UCSD-AML1 (cell line): Measurements from ENCODE around the gene ZKSCAN3.
"Not testable (repeated sequence)": the region's sequence is repeated elsewhere in the genome, so short reads cannot be mapped to it uniquely, and the experiment has no call there.

Source experiments
- DNase-seq: peaks from one replicate; lab custom pipeline; 2025; ENCODE audit not compliant: unreplicated experiment; lab: John Stamatoyannopoulos, UW

The ZKSCAN3 gene

DNA sequence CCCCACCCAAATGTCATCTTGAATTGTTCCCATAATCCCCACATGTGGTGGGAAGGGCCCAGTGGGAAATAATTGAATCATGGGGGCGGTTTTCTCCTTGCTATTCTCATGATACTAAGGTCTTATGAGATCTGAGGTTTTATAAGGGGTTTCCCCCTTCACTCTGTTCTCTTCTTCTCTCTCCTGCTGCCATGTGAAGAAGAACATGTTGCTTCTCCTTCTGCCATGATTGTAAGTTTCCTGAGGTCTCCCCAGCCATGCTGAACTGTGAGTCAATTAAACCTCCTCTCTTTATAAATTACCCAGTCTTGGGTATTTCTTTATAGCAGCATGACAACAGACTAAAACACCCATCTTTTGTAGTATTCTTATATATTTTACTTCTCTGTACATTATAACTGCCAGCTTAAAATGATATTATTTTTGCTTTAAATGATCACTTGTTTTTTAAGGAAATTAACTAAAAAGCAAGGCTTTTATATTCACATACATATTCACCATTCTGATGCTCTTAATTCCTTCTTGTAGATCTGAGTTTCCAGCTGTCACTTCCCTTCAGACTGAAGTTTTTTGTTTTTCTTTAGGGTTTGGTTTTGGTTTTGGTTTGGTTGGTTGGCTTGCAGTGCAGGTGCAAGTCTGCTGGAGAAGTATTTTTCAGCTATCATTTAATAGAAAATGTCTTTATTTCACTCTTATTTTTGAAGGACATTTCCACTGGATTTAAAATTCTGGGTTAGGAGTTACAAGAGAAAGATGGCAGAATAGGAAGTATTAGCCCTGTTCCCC lies 9.2 kb upstream of the ZKSCAN3 start:
- no peak for DNase-seq

DNA sequence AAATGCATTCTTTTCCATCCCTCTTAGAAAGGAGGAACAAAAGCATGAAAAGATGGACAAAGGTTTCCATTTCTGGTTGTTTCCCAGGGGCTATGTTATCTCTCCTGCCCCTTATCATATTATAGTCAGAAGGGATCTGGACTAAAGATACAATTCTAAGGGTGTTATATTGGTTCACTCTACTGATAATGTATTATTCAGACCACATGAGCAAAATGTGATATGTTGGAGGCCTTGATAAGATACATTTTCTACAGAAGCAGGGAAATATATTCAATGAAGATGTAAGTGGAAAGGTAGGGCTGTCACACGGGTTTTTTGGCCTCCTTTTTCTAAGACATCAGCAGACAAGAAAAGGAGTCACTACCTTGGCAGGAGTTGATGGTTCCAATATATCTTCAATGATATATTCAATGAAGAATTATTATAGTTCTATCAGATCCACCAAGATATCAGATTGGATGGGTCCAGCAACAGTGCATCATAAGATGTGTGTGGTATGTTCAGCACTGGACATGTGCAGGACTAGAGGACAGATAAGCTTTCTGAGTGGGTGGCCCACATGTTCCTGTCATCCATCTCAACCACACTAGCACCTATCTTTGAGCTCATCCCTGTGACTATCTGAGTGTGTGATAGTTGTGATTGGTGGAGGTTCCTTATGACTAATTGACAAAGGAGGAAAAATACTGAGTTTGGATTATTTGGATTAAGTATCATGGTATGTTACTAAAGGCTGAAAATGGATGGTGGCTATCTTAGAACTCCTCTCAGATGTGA lies 5.7 kb upstream of the ZKSCAN3 start:
- no peak for DNase-seq

DNA sequence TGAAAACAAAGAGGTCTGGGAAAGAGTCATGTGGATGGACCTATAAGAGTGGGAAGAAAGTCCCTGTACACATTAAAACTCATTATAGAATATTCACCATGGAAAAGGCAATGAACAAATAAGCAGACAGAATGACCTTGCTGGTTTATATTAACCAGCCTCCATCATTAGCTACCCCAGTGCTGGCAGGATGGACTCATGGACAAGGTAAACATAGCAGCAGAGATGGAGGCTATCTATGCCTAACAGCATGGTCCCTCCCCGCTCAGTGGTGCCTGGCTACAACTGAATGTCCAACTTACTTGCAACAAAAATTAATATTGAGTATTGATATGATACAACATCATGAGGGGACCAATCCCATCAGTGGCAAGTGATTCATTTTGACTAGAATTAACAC lies 4.5 kb upstream of the ZKSCAN3 start:
- DNase-seq, result no peak

DNA sequence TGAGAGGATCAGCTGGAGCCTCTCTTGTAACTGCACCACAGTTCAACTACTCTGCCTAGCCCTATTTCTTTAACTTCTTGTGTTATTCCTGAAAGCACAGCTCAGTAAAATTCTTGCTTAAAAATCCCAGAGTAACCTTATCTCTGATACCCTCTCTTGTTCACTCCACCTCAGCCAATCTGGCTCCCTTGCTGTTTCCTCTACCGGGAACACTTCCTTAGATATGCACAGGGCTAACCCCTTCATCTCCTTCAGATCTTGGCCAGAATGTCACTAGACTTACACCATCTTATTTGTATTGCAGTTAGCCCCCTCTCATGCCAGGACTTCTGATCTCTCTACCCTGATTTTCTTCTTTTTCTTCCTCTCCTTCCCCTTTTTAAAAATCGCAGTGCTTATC lies 2.6 kb upstream of the ZKSCAN3 start:
- DNase-seq, result no peak

DNA sequence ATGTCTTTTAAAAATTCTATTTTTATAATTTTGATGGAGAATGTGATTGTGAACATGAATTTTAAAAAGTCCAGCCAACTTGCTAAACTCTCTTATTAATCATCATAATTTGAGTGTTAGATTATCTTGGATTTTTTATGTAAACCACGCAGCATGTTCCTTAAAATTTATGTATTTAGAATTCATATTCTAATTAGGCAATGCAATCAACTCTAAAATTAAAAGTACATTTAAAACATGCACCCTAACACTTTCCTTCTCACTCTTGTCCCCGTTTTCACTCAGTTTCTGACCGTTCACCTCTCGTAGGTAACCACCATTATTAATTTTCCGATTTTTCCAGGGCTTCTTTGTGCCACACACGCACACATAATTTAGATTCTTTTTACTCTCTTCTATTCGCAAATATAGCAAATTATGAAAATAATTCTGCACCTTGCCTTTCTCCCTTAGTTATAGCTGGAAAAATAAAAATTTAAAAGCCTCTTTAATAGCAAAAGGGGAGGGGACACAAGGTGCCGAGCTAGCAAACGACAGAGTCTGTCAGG lies 329 bp upstream of the ZKSCAN3 start:
- no peak for DNase-seq

DNA sequence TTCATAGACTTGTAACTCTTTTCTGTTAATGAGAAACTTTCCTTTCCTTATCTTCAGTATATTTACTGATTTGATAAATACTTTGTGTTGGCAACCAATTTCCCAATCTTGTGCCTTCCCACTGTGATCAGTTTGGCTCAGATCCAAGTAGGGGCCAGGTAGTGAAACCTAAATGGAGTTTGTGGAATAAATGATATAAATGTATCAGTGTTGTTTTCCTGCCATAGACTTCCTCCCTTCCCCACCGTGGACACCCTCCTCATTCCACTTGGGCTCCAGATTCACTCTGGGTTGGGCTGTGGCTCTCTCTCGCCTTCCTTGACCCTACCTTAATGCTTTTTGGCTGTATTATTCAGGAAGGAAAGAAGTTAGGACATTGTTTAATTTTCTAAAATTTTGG lies 1.3 kb downstream of the ZKSCAN3 start:
- no peak for DNase-seq

DNA sequence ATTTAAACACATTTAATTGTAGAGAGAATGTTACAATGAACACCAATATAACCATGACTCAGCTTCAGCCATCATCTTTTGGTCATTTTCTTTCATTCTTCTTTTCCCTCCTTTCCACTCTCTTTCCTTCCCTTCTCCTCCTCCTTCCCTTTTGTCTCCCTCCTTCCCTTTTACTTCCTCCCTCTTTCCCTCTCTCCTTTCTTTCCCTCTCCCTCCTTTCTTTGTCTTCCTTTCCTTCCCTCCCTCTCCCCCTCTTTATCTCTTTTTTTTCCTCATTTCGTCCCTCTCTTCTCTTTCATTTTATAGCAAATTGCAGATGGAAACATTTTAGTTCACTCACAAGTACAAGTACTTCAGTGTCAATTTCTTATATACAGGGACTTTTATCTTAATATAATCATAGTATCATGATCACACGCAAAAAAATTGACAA lies 1.8 kb downstream of the ZKSCAN3 start:
- no peak for DNase-seq

DNA sequence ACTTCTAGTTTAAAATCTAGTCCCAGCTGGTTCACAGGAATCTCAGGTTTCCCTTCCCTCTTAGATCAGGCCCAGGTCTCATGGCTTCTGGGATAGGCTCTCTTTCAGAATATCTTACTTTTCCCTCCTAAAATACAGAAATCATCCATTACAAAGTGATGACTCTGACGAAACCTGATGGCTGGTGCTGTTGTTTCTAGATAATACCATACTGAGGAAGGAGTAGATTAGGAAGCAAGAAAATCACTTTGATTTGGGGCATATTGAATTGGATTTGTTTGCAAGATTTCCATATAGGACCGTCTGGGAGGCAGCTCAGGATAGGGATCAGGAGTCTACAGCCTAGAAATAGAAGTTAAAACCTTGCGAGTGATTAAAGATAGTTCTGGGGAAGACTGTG lies 3.6 kb downstream of the ZKSCAN3 start:
- no peak for DNase-seq

DNA sequence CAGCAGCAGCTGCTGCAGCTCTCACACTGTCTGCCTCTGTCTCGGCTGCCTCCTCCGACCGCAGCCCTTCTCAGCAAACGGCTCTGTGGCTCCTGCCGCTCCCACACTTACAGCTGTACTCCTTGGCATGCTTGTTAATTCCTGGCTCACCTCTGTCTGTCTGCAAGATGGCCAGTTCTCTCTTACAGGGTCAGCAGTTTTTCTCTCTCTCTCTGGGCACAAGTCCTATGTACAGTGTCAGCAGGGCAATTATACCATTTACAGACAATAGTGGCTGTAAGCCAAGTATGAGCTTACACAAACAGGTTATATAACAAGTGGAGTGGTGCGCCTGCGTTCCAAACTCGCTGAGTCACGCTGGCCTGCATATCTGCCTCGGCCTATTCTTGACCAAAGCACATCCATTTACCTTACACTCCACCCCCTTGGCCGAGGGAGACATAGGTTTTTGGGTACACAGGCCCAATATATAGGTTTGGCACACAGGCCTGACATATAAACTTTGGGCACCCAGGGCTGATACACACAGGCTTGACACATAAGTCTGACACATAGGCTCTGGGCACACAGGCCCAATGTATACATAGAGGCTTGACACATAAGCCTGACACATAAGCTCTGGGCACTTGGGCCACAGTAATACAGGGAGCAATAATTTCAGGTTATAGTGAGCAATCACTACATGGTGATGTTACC lies 4.4 kb downstream of the ZKSCAN3 start:
- no peak for DNase-seq

DNA sequence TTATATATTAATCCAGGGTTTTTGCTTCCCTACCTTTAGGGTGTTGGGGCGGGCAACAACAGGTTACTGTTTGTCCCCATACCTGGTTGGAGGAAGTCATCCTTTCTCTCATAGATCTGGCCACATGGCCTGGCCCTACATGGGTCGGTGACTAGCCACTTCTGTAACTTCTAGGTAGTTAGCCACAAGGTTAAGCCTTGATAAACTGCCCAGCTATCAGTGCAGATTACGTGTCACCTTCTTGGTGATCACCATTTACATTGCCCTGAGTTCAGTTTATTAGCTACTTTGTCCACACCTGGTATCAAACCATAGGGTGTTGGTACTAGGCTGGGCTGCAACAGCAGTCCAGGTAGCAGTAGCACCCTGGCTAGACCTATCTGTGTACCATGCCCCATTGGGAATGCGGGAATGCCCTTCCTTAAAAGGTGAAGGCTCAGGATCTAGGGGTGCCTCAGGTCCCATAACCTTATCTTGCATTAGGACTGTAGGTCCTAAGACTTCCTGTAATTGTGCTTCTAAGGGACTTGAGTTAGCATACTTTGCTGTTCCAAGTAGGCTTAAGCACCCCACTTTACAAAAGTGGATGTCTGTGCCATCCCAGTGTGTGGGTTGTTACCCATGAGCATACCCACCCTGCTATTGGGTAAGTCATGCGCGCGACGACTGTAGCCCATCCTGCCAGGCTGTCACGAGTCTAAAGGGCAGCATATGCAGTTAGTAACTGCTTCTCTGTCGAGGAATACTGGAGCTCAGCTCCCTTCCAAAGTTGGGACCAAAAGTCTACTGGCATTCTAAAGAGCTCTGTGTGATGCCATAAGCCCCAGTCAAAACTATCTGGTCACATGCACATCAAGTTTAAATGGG lies 5.2 kb downstream of the ZKSCAN3 start:
- peak; percentile 30 for DNase-seq

DNA sequence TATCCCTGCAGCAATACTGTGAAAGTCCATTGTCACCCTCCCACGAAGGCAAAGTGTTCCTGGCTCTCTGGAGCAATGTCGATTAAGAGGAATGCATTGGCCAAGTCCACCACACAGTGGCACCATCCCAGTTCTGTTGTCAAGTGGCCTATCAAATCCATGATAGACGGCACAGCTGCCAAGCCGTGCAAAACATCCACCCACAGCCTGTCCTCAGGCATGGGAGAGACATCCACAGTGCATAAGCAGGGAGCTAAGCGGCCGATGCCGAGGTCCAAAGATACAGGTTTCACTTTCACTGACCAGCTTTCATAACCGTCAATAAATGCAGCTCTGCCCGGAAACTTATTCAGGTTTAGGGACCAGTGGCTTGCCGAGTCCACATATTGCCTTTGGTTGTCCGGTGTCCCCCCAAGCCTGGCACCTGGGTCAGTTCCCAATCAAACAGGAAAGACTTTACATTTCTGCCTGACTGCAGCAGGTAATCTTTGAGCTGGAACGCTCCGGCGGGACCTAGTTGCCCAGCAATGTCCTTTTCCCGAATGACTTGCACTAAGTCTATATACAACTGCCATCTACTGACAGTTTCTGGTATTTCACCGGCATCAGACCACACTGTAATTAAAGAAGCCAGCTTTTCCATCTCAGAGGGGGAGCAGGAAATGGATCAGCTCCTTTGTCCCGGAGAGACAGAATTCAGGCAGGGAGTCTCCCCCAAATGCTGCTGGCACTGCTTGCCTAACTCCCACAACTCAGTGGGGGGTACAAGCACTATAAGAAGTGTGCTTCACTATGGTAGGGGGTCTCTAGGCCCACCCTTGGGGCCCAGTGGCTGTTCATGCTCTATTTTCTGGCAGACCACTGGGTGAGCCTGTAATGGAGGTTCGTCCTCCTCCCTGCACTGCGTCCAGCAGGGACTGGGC lies 6.3 kb downstream of the ZKSCAN3 start:
- DNase-seq, result peak; percentile 77

DNA sequence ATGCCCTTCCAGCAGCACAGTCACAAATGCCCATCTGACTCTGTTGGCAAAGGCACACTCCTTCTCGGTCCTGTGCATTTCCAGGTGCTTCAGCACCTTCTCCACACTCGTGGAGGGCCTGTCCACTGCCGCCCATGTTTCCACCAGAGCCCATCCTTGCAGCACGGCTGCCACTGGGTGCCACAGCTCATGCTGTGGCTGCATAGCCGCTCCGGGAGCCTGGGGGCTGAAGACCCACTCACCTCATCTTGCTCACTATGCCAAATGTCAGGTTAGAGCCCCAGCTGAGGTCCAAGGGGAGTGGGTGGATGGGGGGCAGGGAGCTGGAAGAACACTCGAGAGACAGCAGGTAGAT lies 6.9 kb downstream of the ZKSCAN3 start:
- DNase-seq, result no peak

DNA sequence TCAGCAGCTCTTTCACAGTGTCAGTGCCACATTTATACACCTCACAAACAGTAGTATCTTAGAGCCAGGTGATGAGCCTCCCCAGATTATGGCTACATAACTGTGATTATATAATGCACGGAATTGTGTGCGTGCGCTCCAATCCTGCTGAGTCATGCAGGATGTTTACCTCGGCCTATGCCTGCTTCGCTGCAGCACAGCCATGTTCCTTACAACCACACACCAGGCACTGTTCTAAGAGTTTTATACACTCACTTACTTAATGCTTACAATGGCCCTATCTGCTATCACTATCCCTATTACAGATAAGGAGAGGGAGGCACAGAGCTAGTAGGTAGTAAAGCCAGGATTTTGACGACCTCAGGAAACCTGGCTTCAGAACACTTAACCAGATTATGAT lies 7.3 kb downstream of the ZKSCAN3 start:
- peak; percentile 17 for DNase-seq

DNA sequence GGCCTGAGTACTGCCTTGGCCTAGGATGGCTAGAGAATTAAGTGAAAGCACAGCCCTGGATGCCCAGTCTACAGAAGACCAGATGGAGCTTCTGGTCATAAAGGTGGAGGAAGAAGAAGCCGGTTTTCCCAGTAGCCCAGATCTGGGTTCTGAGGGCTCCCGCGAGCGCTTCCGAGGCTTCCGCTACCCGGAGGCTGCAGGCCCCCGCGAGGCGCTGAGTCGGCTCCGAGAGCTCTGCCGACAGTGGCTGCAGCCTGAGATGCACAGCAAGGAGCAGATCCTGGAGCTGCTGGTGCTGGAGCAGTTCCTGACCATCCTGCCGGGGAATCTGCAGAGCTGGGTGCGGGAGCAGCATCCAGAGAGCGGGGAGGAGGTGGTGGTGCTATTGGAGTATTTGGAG lies 9.8 kb downstream of the ZKSCAN3 start:
- not testable (repeated sequence) for DNase-seq

DNA sequence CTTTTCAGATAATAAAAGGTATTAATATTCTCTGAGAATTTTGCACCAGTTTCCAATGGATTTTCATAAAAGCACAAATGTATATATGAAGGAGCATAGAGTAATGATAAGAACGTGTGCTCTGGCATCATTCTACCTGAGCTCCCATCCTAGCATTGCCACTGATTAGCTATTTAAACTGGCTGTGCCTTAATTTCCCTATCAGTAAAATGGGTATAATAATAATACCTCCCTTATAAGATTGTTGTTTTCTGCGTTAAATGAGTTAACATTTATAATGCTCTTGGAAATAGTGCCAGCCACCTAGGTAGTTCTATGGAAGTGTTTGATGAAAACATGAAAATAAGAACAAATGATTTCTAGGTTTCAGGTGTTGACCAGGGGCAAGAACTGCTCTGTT lies 11.2 kb downstream of the ZKSCAN3 start:
- DNase-seq, result no peak

DNA sequence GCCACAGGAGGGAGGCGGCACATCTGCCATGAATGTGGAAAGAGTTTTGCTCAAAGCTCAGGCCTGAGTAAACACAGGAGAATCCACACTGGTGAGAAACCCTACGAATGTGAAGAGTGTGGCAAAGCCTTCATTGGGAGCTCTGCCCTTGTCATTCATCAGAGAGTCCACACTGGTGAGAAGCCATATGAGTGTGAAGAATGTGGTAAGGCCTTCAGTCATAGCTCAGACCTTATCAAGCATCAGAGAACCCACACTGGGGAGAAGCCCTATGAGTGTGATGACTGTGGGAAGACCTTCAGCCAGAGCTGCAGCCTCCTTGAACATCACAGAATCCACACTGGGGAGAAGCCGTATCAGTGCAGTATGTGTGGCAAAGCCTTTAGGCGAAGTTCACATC lies 15.8 kb downstream of the ZKSCAN3 start:
- DNase-seq, result not testable (repeated sequence)

DNA sequence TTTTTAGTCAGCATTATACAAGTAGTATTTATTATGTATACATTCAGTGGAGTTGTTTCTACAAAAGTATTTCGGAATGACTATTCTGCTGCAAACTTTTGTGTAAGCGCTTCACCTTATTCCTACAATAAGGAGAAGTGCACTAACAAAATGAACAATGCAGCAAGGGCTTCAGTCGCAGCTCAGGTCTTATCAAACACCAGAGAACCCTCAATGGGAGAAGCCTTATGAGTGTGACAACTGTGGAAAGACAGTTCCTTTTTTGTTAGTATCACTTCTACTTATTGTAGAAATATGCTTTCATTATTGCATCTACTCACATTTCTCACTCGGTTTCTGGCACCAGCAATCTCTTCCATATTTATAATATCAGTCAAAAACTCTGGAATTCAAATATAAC lies 18.8 kb downstream of the ZKSCAN3 start:
- no peak for DNase-seq

DNA sequence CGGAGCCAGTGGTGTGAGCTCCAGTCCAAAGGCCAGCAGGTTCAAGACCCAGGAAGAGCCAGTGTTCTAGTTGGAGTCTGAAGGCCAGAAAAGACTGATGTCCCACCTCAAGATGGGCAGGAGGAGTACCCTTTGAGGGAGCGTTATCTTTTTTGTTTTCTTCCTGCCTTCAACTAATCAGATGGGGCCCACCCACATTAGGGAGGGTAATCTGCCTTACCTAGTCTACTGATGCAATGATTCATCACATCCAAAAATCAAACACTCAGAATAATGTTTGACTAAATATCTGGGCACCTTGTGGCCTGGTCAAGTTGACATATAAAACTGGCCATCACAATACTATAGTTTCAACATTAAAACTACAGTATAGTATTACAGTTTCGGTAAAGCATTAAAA lies 19.7 kb downstream of the ZKSCAN3 start:
- no peak for DNase-seq

DNA sequence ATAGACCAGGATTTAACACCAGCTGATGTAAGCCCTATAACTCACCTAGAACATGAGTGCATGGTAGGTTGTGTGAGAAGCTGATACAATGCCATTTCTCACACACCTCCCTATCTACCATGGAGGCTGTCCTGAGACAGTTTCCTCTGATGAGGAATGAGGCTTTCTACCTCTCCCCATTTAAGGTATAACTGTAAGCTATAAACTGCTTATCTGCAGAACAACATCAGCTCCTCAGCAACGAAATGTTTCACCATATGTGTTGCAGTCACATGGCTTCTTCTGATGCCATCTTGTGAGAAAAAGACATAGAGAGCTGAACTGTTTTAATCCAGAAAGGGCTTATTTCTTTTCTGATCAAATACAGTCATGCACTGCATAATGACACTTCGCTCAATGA lies 20.7 kb downstream of the ZKSCAN3 start:
- DNase-seq, result no peak

DNA sequence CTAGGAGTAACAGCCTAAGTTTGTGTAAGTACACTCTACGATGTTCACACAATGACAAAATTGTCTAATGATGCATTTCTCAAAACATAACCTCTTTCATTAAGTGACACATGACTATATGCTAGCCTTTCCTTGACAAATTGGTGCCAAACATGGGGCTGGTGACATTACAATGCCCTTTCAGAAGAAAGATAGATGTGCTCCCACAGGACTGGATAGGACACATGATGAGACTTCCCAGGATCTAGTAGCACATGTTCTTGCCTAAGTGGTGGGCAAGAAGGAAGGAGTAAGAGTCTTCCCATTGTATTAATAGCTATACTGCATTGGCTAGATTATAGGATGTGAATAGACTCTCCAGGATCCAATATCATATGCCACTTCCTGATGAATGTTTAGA lies 21.5 kb downstream of the ZKSCAN3 start:
- no peak for DNase-seq
